Subcutaneous abdominal adipose tissue (tissue), 5 donors: Measurements from ENCODE around the gene SLC29A1.

Experiments used
- H3K27ac ChIP-seq: one replicate; pipeline ENCODE4 v1.7.0; 2013; ENCODE audit warnings: low read depth, mild to moderate bottlenecking, inconsistent platforms, low read length, moderate library complexity
- H3K27me3 ChIP-seq, 5 donors: one replicate each; pipeline ENCODE4 v1.7.0; 2013; ENCODE audit warnings: low read length in 5 of 5, inconsistent platforms in 1 of 5; ENCODE audit not compliant: control insufficient read depth in 5 of 5, insufficient read depth in 4 of 5
- H3K36me3 ChIP-seq, 5 donors: one replicate each; pipeline ENCODE4 v1.7.0; 2013; ENCODE audit warnings: low read length in 5 of 5; ENCODE audit not compliant: control insufficient read depth in 5 of 5, insufficient read depth in 5 of 5
- H3K4me1 ChIP-seq, 5 donors: one replicate each; pipeline ENCODE4 v1.7.0; 2013; ENCODE audit warnings: low read length in 5 of 5, mild to moderate bottlenecking in 3 of 5, moderate library complexity in 1 of 5; ENCODE audit not compliant: control insufficient read depth in 5 of 5, insufficient read depth in 5 of 5
- H3K4me3 ChIP-seq, 5 donors: one replicate each; pipeline ENCODE4 v1.7.0; 2013; ENCODE audit warnings: low read length in 5 of 5, low read depth in 1 of 5
- H3K9ac ChIP-seq, 5 donors: one replicate each; pipeline ENCODE4 v1.7.0; 2013; ENCODE audit warnings: low read length in 5 of 5, mild to moderate bottlenecking in 4 of 5, moderate library complexity in 3 of 5
- H3K9me3 ChIP-seq, 5 donors: one replicate each; pipeline ENCODE4 v1.7.0; 2013; ENCODE audit warnings: low read length in 5 of 5; ENCODE audit not compliant: control insufficient read depth in 5 of 5
- donor health status: healthy.
- donor health status: healthy.
- donor health status: healthy.
- donor health status: healthy.
- donor health status: healthy.

SLC29A1 gene

DNA sequence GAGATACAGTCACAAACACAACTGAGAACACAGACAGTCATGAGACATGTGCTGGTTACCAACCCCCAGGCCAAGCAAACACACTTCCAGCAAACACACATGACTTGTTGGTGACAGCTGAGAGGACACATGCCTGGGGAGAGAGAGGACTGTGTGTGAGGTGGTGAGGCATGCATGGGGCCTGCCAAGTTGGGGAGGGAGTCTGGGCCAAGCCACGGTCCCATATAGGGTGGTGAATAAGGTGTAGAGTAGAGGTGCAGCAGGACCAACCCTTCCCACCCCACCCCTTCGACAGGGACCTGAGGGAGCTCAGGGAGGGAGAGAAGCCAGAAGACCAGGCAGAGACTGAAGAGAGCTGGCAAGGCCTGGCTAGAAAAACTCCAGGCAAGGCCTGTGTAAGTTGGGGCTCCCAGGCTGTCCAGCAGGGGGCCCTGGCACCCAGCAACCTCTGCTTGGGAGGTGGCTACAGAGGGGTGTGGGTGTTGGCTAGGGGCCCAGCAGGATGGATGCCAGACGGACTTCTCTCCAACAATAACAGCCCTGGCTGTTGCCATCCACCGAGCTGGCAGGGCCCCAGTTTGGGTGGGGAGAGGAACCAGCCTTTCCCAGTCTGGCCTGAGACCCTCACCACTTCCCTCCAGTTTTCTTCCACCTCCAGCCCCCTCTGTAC, 2.0 kb upstream of the SLC29A1 start:
- Histone ChIP-seq H3K27me3 (no peaks in the 10 kb centered on the region), H3K9ac (peak overlapping the region; percentile 31 to 77 (median 63)), H3K4me3 (peak overlapping the region; percentile 26 to 80 (median 64)), H3K9me3 (no peaks in the 10 kb centered on the region), H3K36me3 (no peaks in the 10 kb centered on the region), H3K4me1 (peaks cover 34 to 94% (median 86%) of the 10 kb centered on the region in 5 donors), H3K27ac (peak overlapping the region; percentile 99)

DNA sequence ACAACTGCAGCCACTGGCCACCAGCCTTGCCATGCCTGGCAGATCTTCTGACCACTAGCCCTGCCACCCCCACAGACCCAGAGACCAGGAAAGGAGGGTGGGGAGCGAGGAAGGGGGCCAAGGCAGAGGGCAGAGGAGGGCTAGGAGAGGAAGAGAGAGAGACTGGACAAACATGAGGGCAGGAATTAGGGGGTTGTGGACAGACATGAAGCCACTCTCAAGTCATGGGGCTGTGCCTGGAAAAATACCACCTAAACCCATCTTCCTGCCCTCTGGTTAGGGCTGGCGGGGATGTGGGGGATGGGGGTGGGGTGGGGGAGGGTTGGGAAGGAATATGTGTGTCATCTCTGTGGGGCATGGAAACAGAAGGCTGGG, 1.4 kb upstream of the SLC29A1 start:
- Histone ChIP-seq H3K4me1 (peaks cover 33 to 94% (median 86%) of the 10 kb centered on the region in 5 donors), H3K27me3 (no peaks in the 10 kb centered on the region), H3K9me3 (no peaks in the 10 kb centered on the region), H3K4me3 (peak overlapping the region; percentile 26 to 84 (median 64)), H3K27ac (peak overlapping the region; percentile 99), H3K9ac (peak overlapping the region in 4 of 5 donors; percentile 31 to 81 (median 66)), H3K36me3 (no peaks in the 10 kb centered on the region)

DNA sequence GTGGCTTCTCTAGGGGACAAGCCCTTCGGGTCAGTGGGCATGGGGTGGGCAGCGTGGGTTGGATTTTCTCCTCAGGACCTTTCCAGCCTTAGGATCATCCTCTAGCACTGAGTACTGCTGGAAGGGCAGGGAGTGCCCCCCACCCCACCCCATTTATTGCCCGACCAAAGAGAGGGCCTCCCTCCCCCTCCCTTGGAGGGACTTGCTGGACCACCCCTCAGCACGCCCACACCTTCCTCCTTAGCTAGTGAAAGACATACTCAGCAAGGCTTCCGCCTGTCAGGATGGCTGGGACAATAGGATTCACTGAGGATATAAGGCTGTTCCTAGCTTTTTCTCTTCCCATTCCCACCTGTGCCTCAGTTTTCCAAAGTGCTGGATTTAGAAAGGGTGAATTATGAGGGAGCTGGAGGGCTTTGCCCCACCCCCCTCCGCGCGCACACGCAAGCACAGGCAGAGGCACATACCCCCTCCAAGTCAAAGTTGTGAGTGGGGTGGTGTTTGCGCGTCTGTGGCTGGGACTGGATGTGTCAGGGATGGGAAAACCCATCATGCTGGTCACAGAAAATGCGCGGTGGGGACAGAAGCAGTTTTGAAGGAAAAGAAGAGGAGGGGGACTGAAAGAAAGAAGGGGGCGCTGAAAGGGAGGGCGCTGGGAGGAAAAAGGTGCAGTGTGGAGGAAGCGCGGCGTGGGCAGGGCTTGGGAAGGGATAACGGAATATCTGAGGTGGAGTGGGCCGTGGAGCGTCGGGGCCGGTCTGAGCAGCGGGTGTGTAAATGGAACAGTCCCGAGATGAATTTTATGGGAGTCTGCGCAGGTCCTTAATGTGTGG, 693 bp upstream of the SLC29A1 start:
- H3K4me1 ChIP-seq = peaks cover 28 to 94% (median 86%) of the 10 kb centered on the region in 5 donors
- no peaks in the 10 kb centered on the region for H3K27me3 ChIP-seq
- peak overlapping the region; percentile 64 to 84 (median 74) for H3K4me3 ChIP-seq
- H3K9ac ChIP-seq = peak overlapping the region in 4 of 5 donors; percentile 54 to 81 (median 64)
- H3K9me3 ChIP-seq = no peaks in the 10 kb centered on the region
- H3K27ac ChIP-seq = peak overlapping the region; percentile 99
- H3K36me3 ChIP-seq = peaks cover 0 to 5% (median 0%) of the 10 kb centered on the region in 5 donors

DNA sequence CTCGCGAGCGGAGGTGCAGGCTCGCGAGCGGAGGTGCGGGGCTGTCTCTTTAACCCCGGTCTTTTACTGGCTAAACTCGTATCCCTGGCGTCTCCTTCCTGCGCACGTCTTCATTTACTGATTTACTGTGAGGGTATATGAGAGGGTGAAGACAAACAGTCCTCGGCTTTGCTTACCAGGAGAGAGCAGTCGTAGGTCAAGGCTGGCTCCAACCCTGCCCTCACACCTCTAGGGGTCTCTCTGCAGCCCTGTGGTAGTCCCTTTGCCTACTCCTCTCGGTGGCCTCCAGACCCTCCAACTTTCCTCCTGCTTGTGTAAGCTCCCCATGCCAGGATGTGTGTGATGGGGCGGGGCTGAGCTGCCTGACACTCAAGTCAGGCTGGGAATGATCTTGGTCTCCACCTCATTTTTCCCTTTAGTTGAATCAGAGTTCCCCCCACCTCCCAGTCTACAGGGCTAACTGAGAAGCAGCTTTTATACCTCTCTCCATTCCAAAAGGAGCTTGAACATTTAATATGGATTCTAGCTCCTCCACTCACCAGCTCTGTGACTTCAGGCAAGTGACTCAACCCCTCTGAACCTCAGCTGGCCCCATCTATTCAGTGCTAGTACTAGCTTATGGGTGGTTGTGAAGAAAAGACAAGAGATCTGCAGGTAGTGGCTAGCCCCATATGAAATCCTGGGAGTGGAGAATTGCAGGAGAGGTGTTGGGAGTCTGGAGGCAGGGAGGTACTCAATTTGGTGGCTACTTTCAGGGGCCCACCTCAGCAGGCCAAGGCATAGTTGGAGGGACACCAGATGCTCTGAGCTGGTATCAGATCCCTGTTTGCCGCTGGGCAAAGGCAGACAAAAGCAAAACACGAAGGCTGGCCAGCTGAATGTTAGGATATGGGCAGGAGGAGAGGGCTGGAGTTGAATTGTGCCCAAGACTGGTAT, 902 bp downstream of the SLC29A1 start:
- H3K4me3 ChIP-seq = peak overlapping the region; percentile 64 to 86 (median 75)
- H3K27ac ChIP-seq = peak overlapping the region; percentile 99
- H3K36me3 ChIP-seq = peaks cover 0 to 20% (median 12%) of the 10 kb centered on the region in 5 donors
- H3K27me3 ChIP-seq = no peaks in the 10 kb centered on the region
- H3K9me3 ChIP-seq = no peaks in the 10 kb centered on the region
- peaks cover 29 to 94% (median 86%) of the 10 kb centered on the region in 5 donors for H3K4me1 ChIP-seq
- H3K9ac ChIP-seq = peak overlapping the region; percentile 40 to 69 (median 58)

DNA sequence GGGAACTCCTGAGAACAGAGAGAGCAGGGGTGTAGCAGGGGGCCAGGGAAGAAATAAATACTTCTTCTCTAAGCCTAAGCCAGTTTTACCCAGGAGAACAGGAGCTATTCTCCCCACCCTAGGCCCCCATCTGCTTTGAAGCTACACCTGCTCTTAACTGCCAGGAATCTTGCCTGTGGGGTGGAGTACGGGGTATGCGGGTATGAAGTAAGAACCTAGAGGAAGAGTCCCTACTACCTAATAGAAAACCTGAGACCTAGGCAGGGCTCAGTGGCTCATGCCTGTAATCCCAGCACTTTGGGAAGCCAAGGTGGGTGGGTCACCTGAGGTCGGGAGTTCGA, 1.5 kb downstream of the SLC29A1 start:
- Histone ChIP-seq H3K36me3 (peaks cover 0 to 26% (median 18%) of the 10 kb centered on the region in 5 donors), H3K27me3 (no peaks in the 10 kb centered on the region), H3K4me3 (peak overlapping the region in 3 of 5 donors; percentile 23 to 86 (median 78)), H3K9me3 (no peaks in the 10 kb centered on the region), H3K4me1 (peaks cover 29 to 95% (median 90%) of the 10 kb centered on the region in 5 donors), H3K27ac (peak overlapping the region; percentile 99), H3K9ac (peak overlapping the region; percentile 40 to 69 (median 58))

DNA sequence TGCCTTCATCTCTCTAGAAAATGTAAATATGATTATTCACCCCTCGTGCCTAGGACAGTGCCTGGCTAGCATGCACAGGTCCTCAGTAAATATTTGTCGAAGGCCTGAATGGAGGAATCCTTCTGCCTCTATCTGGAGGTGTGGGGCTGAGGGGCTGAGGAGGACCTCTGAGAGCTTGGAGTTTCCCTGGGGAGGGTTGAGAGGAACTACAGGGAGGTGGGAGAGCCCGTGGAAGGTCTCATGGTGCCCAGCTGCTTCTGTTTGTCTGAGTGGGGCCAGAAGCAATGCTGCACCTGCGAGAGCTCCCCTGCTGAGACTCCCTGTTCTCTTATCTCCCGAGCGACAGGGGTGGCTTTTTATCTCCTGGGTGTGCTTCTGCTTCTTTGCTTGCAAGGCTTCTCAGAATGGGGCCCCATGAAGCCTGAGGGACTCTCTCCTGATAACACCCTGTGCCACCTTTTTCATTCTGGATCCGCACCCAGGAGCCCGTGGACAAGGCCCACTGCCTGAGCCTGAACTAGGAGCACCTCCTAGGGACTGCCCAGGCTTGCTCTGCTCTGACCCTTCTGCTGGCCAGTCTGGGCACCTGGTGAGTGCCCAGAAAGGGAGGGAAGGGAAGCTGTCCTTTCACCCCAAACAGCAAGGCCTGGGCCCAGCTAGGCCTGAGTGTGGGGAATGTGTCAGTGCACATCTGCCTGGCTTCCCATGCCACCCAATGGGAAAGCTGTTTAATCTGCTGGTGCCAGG, 2.4 kb downstream of the SLC29A1 start:
- H3K4me1 ChIP-seq = peaks cover 29 to 95% (median 92%) of the 10 kb centered on the region in 5 donors
- peaks cover 0 to 34% (median 26%) of the 10 kb centered on the region in 5 donors for H3K36me3 ChIP-seq
- no peaks in the 10 kb centered on the region for H3K27me3 ChIP-seq
- H3K27ac ChIP-seq = peak overlapping the region; percentile 99
- H3K4me3 ChIP-seq = peak overlapping the region in 2 of 5 donors; percentile 23 to 62
- H3K9me3 ChIP-seq = no peaks in the 10 kb centered on the region
- peak overlapping the region; percentile 44 to 66 (median 57) for H3K9ac ChIP-seq

DNA sequence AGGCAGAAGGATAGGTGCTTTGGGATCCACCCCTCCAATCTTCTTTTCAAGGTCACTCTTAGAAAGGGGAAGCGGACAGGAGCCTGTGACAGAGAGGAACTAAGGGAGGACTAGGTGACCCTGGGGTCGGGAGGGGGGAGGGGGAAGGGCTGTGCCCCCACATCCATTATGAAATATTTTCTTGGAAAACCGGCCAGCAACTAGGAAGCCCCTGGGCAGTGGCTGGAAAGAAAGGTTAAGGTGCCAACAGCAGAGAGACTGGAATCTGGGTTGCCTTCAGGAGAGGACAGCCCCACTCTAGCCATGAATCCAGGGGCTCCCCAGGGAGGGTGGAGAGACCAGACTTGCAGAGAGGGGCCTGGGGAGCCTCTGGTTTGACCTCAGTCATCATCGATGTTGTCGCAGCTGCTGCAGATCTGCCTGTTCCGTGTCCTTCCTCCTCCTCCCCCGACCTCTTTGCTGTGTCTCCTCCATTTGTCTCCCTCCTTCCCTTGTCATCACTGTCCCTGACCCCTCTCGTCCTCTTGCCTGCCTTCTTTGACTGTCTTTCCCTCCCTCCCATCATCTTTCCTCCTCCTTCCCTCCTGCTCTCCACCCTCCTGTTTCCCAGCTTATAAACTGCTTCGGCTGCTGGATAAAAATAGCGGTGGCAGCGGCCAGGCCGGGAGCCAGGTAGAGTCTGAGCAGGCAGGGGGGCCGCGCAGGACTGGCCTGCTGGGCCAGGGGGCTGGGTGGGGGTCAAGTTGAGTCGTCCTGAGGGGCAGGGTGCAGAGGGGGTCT, 3.2 kb downstream of the SLC29A1 start:
- H3K27ac ChIP-seq = peak overlapping the region; percentile 99
- peaks cover 0 to 42% (median 33%) of the 10 kb centered on the region in 5 donors for H3K36me3 ChIP-seq
- peaks cover 24 to 91% (median 88%) of the 10 kb centered on the region in 5 donors for H3K4me1 ChIP-seq
- H3K4me3 ChIP-seq = peak overlapping the region in 3 of 5 donors; percentile 14 to 62 (median 23)
- peak overlapping the region; percentile 47 to 66 (median 57) for H3K9ac ChIP-seq
- no peaks in the 10 kb centered on the region for H3K27me3 ChIP-seq
- no peaks in the 10 kb centered on the region for H3K9me3 ChIP-seq

DNA sequence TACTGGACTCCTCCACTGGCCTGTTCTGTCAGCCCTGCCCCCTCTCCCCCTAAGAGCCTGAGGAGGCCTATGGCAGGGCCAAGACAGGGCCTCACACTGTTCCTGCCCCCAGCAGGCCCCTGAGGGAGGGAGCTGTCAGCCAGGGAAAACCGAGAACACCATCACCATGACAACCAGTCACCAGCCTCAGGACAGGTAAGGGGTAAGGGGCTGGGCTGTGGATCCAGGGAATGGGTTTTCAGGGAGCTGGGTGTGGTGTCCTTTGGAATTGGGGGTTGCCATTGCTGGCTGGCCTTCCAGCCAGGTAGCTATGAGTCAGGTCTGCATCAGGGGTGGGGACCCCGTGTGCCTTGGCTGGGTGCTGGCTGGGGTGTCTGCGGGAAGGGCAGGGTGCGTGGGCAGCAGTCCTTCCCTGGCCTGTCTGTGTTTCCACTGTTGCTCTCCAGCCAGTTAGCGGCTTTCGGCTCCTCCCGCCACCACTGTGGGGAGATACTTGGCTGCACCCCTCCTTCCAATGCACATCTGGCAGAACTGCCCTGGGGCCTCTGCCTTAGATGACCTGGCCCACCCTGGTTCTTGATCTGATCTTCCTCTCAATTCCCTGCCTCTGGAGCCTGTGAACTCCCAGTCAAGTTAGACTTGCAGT, 3.9 kb downstream of the SLC29A1 start:
- Histone ChIP-seq H3K27me3 (no peaks in the 10 kb centered on the region), H3K4me1 (peaks cover 21 to 92% (median 86%) of the 10 kb centered on the region in 5 donors), H3K9me3 (no peaks in the 10 kb centered on the region), H3K36me3 (peaks cover 0 to 49% (median 40%) of the 10 kb centered on the region in 5 donors), H3K4me3 (peak overlapping the region in 1 of 5 donors; percentile 31), H3K27ac (peak overlapping the region; percentile 99), H3K9ac (peak overlapping the region in 3 of 5 donors; percentile 22 to 65 (median 55))
